GM12878 (cell line): ENCODE data around the gene HMCN1. TPM values are rescaled to one million over a fixed set of nuclear protein-coding genes. Genes with fewer than 3 reads are reported as not detected.

Experiments used
- ATAC-seq: fragments of 200-7000 bp; cut with Tn5 transposase; 3 replicates; pipeline ENCODE4 v1.9.1; 2020; ENCODE audit warnings: mild to moderate bottlenecking, moderate library complexity
- BruUV-seq: library from RNA; stranded (reverse); fragments of 400-500 nt; replicated peaks from 2 replicates; lab custom pipeline; 2021; lab: Mats Ljungman, UMichigan
- CTCF ChIA-PET: fragments of 300-600 bp; sonication (Branson Sonifier 250); formaldehyde crosslinking; extraction: SDS; loops from one replicate; lab custom pipeline; 2021; ENCODE audit warnings: inconsistent platforms; lab: Yijun Ruan, JAX
- POLR2A ChIA-PET: fragments of 350-600 bp; formaldehyde crosslinking; extraction: SDS; loops from one replicate; lab custom pipeline; 2021; ENCODE audit warnings: inconsistent platforms; lab: Charles Lee
- RAD21 ChIA-PET: fragments of 300-600 bp; sonication (Branson Sonifier 250); formaldehyde crosslinking; loops from one replicate; lab custom pipeline; 2023; ENCODE audit warnings: antibody characterized with exemption; ENCODE audit not compliant: unreplicated experiment; lab: Charles Lee
- SMC1A ChIA-PET: fragments of 300-600 bp; sonication (Branson Sonifier 250); formaldehyde crosslinking; loops from one replicate; lab custom pipeline; 2023; ENCODE audit not compliant: unreplicated experiment, uncharacterized antibody; lab: Charles Lee
- DNase-seq: peaks from one replicate; pipeline ENCODE4 v3.0.0-alpha.2; 2011; ENCODE audit warnings: low read depth, low spot score
- FAIRE-seq: peaks from 3 replicates; lab custom pipeline; 2011; peaks lifted over from hg19 to GRCh38; lab: Jason Lieb, UNC
- H2AFZ ChIP-seq: 2 replicates; pipeline ENCODE4 v1.6.0; 2011; ENCODE audit warnings: low read depth, low read length, control low read depth; ENCODE audit not compliant: control insufficient read depth
- H3K27ac ChIP-seq: 2 replicates; pipeline ENCODE4 v1.5.1; 2011; ENCODE audit warnings: control low read depth; ENCODE audit not compliant: control insufficient read depth, insufficient read depth
- H3K27me3 ChIP-seq, 2 experiments: replicated peaks in 1 of 2; 2 replicates each; pipeline versions ENCODE4 v1.6.0 to v1.6.1; 2011; ENCODE audit warnings: low read length in 1 of 2; ENCODE audit not compliant: control insufficient read depth in 2 of 2, insufficient read depth in 2 of 2
- H3K36me3 ChIP-seq, 2 experiments: 2 replicates each; pipeline ENCODE4 v1.5.1; 2011; ENCODE audit warnings: low read length in 1 of 2; ENCODE audit not compliant: control insufficient read depth in 2 of 2, insufficient read depth in 2 of 2
- H3K4me1 ChIP-seq: 2 replicates; pipeline ENCODE4 v1.6.1; 2011; ENCODE audit warnings: mild to moderate bottlenecking, low read length, moderate library complexity, mixed read lengths; ENCODE audit not compliant: control insufficient read depth, insufficient read depth
- H3K4me2 ChIP-seq: 2 replicates; pipeline ENCODE4 v1.6.0; 2011; ENCODE audit warnings: control low read depth; ENCODE audit not compliant: control insufficient read depth, insufficient read depth
- H3K4me3 ChIP-seq: fragments of 200-600 bp; sonication (generic); 2 replicates; pipeline ENCODE4 v1.5.1; 2016
- H3K79me2 ChIP-seq: 2 replicates; pipeline ENCODE4 v1.6.0; 2011; ENCODE audit warnings: low read length; ENCODE audit not compliant: control insufficient read depth, insufficient read depth
- H3K9ac ChIP-seq: 2 replicates; pipeline ENCODE4 v1.8.0; 2011; ENCODE audit warnings: low read length, control low read depth, mixed read lengths; ENCODE audit not compliant: control insufficient read depth, insufficient read depth
- H3K9me3 ChIP-seq: replicated peaks from 3 replicates; pipeline ENCODE4 v1.5.1; 2011; ENCODE audit warnings: mild to moderate bottlenecking, low read length; ENCODE audit not compliant: control insufficient read depth, insufficient read depth
- H4K20me1 ChIP-seq: 2 replicates; pipeline ENCODE4 v1.6.0; 2011; ENCODE audit not compliant: control insufficient read depth, insufficient read depth
- CHD4 ChIP-seq: fragments of 200-600 bp; sonication (generic); IDR thresholded peaks from 2 replicates; pipeline ENCODE4 v1.6.1; 2016; ENCODE audit warnings: mild to moderate bottlenecking
- EZH2 ChIP-seq: IDR thresholded peaks from 2 replicates; pipeline ENCODE4 v1.6.1; 2012; ENCODE audit warnings: low read depth, mild to moderate bottlenecking, control low read depth, inconsistent platforms, low read length, borderline replicate concordance; ENCODE audit not compliant: control insufficient read depth
- FOXM1 ChIP-seq: IDR thresholded peaks from 2 replicates; pipeline ENCODE4 v1.6.1; 2012; ENCODE audit warnings: low read depth, mild to moderate bottlenecking, inconsistent platforms, low read length, moderate library complexity
- MTA2 ChIP-seq: fragments of 450-650 bp; IDR thresholded peaks from 2 replicates; pipeline ENCODE4 v1.6.1; 2016; ENCODE audit warnings: low read depth, mild to moderate bottlenecking, moderate library complexity
- RFX5 ChIP-seq: IDR thresholded peaks from 2 replicates; pipeline ENCODE4 v1.6.1; 2011; ENCODE audit warnings: low read depth, low read length, improper control_type of control experiment
- SIN3A ChIP-seq: IDR thresholded peaks from 2 replicates; pipeline ENCODE4 v1.6.1; 2012; ENCODE audit warnings: low read depth, low read length, improper control_type of control experiment
- TBL1XR1 ChIP-seq: IDR thresholded peaks from 2 replicates; pipeline ENCODE4 v1.6.1; 2012; ENCODE audit warnings: low read depth, low read length, improper control_type of control experiment
- ZNF207 ChIP-seq: fragments of 450-650 bp; IDR thresholded peaks from 2 replicates; pipeline ENCODE4 v1.6.1; 2014; ENCODE audit warnings: antibody characterized with exemption, mild to moderate bottlenecking, borderline replicate concordance
- WGBS: methylation state at CpG from one replicate; pipeline ENCODE4 v1.1.6; 2016; ENCODE audit warnings: low lambda C conversion rate; ENCODE audit not compliant: insufficient replicate concordance, insufficient coverage; ENCODE audit errors: missing lambda C conversion rate; 5-methylcytosine and 5-hydroxymethylcytosine counted together
- in situ Hi-C: fragments of 300-500 bp; cut with MboI; formaldehyde crosslinking; loops from 9 replicates; pipeline ENCODE4 v1.14.3; 2018; ENCODE audit warnings: mixed read lengths
- intact Hi-C: fragments of 100-400 bp; cut with micrococcal nuclease; formaldehyde crosslinking; loops from one replicate; pipeline ENCODE4 v1.14.2; 2022; ENCODE audit not compliant: unreplicated experiment
- polyA plus RNA-seq, 11 experiments: library from polyadenylated mRNA; depleted of rRNA in 4 of 11; unstranded in 6 of 11; stranded (reverse) in 5 of 11; fragments of >200 nt; fragmentation: Nextera tagmentation in 4 of 11; fragmentation: Illumina TruSeq in 1 of 11; extraction: Ambion mirVana in 4 of 11; extraction: Trizol in 1 of 11; gene quantifications; 1 replicate in 1 of 11; 2 replicates in 10 of 11; pipeline versions ENCODE4 v1.2.1 to v1.2.3, GENCODE V29; 2011 to 2016; ENCODE audit warnings: inconsistent platforms in 2 of 11, missing spikeins in 2 of 11, low read depth in 1 of 11
- total RNA-seq, 4 experiments: library from RNA; depleted of rRNA in 3 of 4; stranded (reverse); fragments of >200 nt in 3 of 4; fragmentation: Illumina TruSeq in 1 of 4; extraction: Trizol in 1 of 4; gene quantifications; 2 replicates each; pipeline versions ENCODE4 v1.2.1 to v1.2.3, GENCODE V29; 2013 to 2021
- TF ChIP-seq, protein P1 (sequence below): IDR thresholded peaks from 2 replicates; pipeline ENCODE4 v1.6.1; 2012; ENCODE audit warnings: low read length, inconsistent platforms
- TF ChIP-seq, protein P2 (sequence below): IDR thresholded peaks from 2 replicates; pipeline ENCODE4 v1.6.1; 2012; ENCODE audit warnings: low read depth, low read length, improper control_type of control experiment

The HMCN1 gene
- total and polyA plus RNA-seq, 10 of the 15 experiments (the other 5 are each of a cell fraction or from before 2014, with no cell fraction given): under 0.01 to 0.07 TPM; not detected in 8

DNA sequence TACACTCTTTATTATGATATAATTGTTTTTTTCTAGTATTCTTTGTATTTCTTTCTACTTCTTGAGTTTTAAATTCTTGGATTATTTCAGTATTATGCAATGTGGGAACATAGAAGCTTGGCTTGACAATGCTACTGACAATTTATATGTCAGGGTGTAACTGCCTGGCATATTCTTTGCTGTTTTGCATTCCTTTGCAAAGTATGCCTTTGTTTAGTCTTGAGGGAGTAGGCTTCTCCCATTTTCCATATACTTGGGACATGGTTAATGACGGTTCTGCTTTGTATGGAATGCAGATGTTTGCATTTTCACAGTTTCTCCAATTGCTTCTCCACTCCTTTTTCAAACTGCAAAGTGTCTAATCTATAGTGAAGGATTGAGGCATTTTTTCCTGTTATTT lies 109.8 kb downstream of the HMCN1 start:
- Histone ChIP-seq H3K4me2 (no peak overlapping the region), H3K9me3 (no peaks in the 10 kb centered on the region), H3K9ac (no peak overlapping the region), H3K27ac (no peak overlapping the region), H3K27me3 (no peaks in the 10 kb centered on the region), H2AFZ (no peak overlapping the region), H4K20me1 (no peaks in the 10 kb centered on the region), H3K36me3 (no peaks in the 10 kb centered on the region), H3K79me2 (no peaks in the 10 kb centered on the region), H3K4me1 (no peaks in the 10 kb centered on the region), H3K4me3 (no peak overlapping the region)
- CTCF ChIA-PET: interaction anchor here (0.6 kb wide), 1 partner anchor 33 kb away, joined by 3 read pairs; no protein-coding TSS in a partner anchor
- ATAC-seq (no peak), FAIRE-seq (no peak), DNase-seq (no peak)
- intact Hi-C loops (no loop called here), in situ Hi-C loops (no loop called here)
- POLR2A ChIA-PET: no interaction called here
- WGBS: 4% methylated on average over 1 of the region's 1 CpG
- no TSS peak for BruUV-seq
- TF ChIP-seq MTA2 (no peak), FOXM1 (no peak), TBL1XR1 (no peak), ZNF207 (no peak), CHD4 (no peak), RFX5 (no peak), EZH2 (no peak), SIN3A (no peak)
- TF ChIP-seq, protein P1, sequence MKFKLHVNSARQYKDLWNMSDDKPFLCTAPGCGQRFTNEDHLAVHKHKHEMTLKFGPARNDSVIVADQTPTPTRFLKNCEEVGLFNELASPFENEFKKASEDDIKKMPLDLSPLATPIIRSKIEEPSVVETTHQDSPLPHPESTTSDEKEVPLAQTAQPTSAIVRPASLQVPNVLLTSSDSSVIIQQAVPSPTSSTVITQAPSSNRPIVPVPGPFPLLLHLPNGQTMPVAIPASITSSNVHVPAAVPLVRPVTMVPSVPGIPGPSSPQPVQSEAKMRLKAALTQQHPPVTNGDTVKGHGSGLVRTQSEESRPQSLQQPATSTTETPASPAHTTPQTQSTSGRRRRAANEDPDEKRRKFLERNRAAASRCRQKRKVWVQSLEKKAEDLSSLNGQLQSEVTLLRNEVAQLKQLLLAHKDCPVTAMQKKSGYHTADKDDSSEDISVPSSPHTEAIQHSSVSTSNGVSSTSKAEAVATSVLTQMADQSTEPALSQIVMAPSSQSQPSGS: no peak
- TF ChIP-seq, protein P2, sequence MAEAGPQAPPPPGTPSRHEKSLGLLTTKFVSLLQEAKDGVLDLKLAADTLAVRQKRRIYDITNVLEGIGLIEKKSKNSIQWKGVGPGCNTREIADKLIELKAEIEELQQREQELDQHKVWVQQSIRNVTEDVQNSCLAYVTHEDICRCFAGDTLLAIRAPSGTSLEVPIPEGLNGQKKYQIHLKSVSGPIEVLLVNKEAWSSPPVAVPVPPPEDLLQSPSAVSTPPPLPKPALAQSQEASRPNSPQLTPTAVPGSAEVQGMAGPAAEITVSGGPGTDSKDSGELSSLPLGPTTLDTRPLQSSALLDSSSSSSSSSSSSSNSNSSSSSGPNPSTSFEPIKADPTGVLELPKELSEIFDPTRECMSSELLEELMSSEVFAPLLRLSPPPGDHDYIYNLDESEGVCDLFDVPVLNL: no peak
- SMC1A ChIA-PET: interaction anchor here (0.8 kb wide), 1 partner anchor 902 kb away, joined by 3 read pairs; no protein-coding TSS in a partner anchor
- RAD21 ChIA-PET: no interaction called here
